Suppressor macrophage treated with lipopolysaccharide for 4 hours (primary cell): Measurements from ENCODE around the gene ZMAT5.
"Not testable (repeated sequence)": the region's sequence is repeated elsewhere in the genome, so short reads cannot be mapped to it uniquely, and the experiment has no call there.

ENCODE experiments used
- DNase-seq: peaks from one replicate; pipeline ENCODE4 v3.0.0-alpha.2; 2020

The ZMAT5 gene

DNA sequence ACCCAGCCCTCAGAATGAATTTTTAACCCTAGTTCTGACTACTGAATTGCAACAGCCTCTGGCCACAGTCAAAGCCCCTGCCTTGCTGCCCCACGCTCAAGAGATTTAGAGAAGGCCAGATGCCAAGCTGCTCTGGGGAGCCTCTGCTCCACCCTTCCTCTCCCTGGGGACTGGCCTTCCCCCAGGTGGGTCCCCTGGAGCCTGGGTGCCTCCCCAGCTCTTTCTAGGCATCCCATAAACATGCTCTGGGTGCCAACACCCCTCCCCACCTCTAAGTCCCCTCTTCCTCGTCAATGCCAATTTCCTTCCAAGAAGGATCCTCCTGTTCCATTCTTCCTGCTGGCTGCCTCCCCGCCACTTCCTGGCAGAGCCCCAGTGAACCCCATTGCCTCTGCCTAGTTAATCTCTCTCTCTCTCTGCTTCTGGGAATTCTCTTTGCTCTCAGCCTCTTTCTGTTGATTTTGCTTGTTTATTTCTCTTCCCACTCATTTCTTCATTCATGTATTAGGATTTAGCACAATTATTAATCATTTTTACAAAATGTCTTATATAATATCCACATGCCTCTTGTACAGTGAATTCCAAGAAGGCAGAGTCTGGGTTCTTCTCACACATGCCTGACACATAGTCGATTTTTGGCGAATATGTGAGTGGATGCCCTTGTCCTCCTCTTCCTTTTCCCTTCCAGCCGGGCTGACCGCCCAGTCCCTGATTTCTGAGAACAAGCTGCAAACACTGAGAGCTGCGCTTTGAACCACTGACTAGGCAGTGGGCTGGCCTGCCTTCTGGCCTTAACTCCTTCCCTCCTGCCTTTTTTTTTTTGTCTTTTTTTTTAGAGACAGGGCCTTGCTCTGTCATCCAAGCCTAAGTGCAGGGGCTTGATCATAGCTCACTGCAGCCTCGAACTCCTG, 17.9 kb upstream of the ZMAT5 start:
- no peak for DNase-seq

- DNase-seq: no peak
These were observed 15.4 kb upstream of the ZMAT5 start for GRCh38 chr22:29782061-29782845.

GRCh38 chr22:29780748-29781676, 14.2 kb upstream of the ZMAT5 start:
- no peak for DNase-seq

GRCh38 chr22:29780220-29780619, 13.4 kb upstream of the ZMAT5 start:
- DNase-seq: no peak

DNA sequence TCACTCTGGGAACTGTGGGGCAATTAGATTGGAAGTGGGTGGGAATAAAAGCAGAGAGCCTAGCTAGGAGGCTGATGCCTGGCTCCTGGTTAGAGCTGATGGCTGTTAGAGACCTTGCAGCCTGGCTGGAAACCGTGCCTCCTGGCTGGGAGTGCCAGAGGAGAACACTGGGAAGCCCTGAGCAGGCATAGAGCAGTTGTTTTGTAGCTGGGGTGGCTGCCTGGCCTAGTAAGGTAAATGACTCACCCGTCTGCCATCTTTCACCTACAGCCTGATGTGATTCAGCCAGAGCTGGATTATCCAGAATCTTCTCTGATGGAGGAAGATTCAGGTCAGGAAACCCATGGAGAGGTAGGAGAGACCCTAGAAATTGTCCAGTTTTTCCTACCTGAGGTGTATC, 6.4 kb upstream of the ZMAT5 start:
- no peak for DNase-seq

DNA sequence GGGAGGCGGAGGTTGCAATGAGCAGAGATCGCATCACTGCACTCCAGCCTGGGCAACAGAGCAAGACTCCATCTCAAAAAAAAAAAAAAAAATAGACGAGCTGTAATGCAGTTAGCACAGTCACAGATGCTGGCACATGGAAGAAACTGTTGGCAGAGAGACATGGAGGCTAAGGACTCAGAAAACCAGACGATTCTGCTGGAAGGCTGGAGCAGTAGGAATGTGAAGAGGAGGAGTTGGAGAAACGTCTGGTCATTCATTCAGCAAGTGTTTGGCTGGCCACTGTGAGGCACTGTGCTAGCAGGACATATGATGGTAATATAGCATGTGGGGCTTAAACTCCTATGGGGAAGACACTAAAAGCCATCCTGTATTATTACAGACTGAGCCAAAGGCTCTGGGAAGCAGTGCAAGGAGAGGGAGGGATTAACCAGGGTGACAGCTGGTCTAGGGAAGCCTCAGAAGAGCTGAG, 5.4 kb upstream of the ZMAT5 start:
- DNase-seq: peak; percentile 22

DNA sequence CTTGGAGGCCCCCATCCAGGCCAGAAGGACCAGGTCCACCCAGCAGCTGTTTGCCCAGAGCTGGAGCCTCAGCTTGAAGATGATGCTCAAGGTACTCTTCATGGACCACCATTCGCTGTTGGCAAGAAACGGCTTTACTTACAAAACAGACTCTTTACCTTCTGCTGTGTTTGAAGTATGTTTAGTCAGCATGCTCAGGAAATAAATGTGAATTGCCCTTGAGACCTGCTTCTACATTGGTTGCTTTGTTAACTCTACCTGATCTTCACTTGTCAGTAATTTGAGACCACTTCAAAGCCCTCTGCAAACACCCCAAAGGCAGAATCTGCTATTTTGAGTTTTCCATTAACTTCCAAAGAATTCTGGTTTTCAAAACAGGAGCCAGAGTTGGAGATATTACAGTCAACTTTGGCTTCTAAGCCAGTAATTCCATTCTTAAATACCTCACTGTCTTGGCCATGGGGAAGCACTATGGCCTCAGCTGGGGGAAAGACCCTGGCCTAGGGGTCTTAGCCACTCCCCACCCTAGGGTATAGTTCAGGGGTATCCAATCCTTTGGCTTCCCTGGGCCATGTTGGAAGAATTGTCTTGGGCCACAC, 3.0 kb upstream of the ZMAT5 start:
- DNase-seq: no peak

GRCh38 chr22:29768052-29768693, 1.4 kb upstream of the ZMAT5 start:
- peak; percentile 9 for DNase-seq

- peak; percentile 96 for DNase-seq
These were observed 604 bp upstream of the ZMAT5 start, which contains the start of gene UQCR10 for GRCh38 chr22:29767171-29768051. Gene UQCR10 (plus strand): TSS chr22:29767369. CDS start chr22:29767399, 30 bp downstream.

- peak; percentile 21 for DNase-seq
These were observed 739 bp downstream of the ZMAT5 start for GRCh38 chr22:29765905-29766631.

DNA sequence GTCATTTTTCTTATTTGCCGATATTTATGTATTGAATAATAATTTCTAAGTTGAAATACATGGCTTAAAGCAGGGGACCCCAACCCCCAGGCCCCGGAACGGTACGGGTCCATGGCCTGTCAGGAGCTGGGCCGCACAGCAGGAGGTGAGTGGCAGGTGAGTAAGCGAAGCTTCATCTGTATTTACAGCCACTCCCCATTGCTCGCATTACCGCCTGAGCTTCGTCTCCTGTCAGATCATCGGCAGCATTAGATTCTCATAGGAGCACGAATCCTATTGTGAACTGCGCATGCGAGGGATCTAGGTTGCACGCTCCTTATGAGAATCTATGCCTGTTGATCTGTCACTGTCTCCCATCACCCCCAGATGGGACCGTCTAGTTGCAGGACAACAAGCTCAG, 4.5 kb downstream of the ZMAT5 start:
- no peak for DNase-seq

DNA sequence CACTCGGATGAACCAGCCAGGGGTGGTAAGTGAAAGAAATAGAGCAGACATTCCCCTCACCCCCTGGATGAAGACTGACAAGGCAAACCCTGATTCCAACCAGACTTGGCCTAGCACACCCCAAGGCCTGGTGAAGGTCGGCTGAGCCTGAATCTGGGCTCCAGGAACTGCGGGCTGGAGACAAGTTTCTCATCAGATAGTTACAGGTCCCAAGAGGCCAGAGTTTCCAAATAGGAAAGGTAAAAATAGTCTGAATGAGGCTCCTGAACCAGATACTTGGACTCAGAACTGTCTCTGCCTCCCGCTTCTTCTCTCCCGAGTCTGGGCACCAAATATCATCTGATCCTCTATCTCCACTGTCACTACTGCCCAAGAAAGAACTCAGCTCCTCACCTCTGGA, 7.8 kb downstream of the ZMAT5 start:
- DNase-seq: no peak

- no peak for DNase-seq
These were observed 8.7 kb downstream of the ZMAT5 start for GRCh38 chr22:29758068-29758622.

DNA sequence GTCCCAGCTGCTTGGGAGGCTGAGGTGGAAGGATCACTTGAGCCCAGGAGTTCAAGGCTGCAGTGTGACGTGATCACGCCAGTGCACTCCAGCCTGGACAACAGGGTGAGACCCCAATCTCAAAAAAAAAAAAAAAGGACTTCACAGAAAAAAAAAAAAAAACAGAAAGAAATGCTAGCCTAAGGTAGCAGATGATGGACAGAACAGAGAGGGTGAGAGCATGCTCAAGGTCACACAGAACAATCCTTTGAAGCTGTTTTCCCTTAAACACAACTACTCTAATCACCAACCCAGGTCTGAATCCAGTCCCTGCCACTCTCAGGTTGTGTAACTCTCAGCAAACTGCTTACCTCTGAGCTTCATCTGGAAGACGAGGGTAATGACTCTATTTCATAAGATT, 9.7 kb downstream of the ZMAT5 start:
- DNase-seq: no peak

DNA sequence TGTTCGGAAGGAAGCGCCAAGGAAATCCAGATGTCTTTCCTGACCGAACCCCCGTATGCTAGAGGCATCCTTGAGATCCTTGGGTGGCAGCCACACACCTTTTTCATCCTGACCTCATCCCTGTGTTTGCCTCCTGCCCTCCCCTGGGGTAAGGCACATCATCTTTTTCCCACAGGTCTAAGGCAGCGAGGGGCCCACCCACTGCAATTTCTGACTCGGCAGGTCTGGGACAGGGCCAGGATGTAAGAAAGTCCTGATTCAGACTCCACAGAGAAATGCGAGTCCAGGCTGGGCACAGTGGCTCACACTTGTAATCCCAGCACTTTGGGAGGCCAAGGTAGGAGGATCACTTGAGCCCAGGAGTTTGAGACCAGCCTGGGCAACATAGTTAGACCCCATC, 10.5 kb downstream of the ZMAT5 start:
- DNase-seq: no peak

- no peak for DNase-seq
These were observed 10.9 kb downstream of the ZMAT5 start for GRCh38 chr22:29755889-29756288.

GRCh38 chr22:29754658-29755395, 12.0 kb downstream of the ZMAT5 start:
- DNase-seq: not testable (repeated sequence)

GRCh38 chr22:29753808-29754657, 12.8 kb downstream of the ZMAT5 start:
- no peak for DNase-seq
